Activated T-helper 1 cell treated with anti-CD3 and anti-CD28 coated beads, Interleukin-2, amount 50 U/mL, for 16 hours (primary cell): Measurements from ENCODE around the gene PPCDC.

Experiments
- DNase-seq, 2 donors: peaks; one replicate each; pipeline ENCODE4 v3.0.0-alpha.2; 2020; ENCODE audit warnings: low read depth in 1 of 2, low spot score in 1 of 2

PPCDC gene

GRCh38 chr15:75008629-75009326, 14.6 kb upstream of the PPCDC start:
- DNase-seq = no peak

- no peak for DNase-seq
Measured at GRCh38 chr15:75016431-75016830, 7.0 kb upstream of the PPCDC start.

- DNase-seq = no peak
Measured at GRCh38 chr15:75019916-75020315, 3.5 kb upstream of the PPCDC start.

- DNase-seq = no peak
Measured at GRCh38 chr15:75021341-75021740, 2.0 kb upstream of the PPCDC start.

GRCh38 chr15:75022783-75023180, 608 bp upstream of the PPCDC start:
- no peak for DNase-seq

- DNase-seq = no peak
Measured at GRCh38 chr15:75023872-75024636, 664 bp downstream of the PPCDC start.

GRCh38 chr15:75025107-75025506, 1.7 kb downstream of the PPCDC start:
- no peak for DNase-seq

- no peak for DNase-seq
Measured at GRCh38 chr15:75025548-75026260, 2.3 kb downstream of the PPCDC start.

- DNase-seq = no peak
Measured at GRCh38 chr15:75027551-75027950, 4.2 kb downstream of the PPCDC start.

- no peak for DNase-seq
Measured at GRCh38 chr15:75028991-75029377, 5.6 kb downstream of the PPCDC start.

- DNase-seq = peak; percentile 76 to 87
Measured at GRCh38 chr15:75029378-75030022, 6.1 kb downstream of the PPCDC start.

GRCh38 chr15:75030023-75030413, 6.6 kb downstream of the PPCDC start:
- no peak for DNase-seq

GRCh38 chr15:75030424-75030823, 7.0 kb downstream of the PPCDC start:
- DNase-seq = no peak

- DNase-seq = no peak
Measured at GRCh38 chr15:75031848-75032247, 8.5 kb downstream of the PPCDC start.

- no peak for DNase-seq
Measured at GRCh38 chr15:75032395-75032794, 9.0 kb downstream of the PPCDC start.

- DNase-seq = no peak
Measured at GRCh38 chr15:75033809-75034208, 10.4 kb downstream of the PPCDC start.

- DNase-seq = no peak
Measured at GRCh38 chr15:75034615-75035014, 11.2 kb downstream of the PPCDC start.

GRCh38 chr15:75036212-75036616, 12.8 kb downstream of the PPCDC start:
- DNase-seq = no peak

GRCh38 chr15:75037685-75038084, 14.3 kb downstream of the PPCDC start:
- DNase-seq = no peak

GRCh38 chr15:75038231-75038630, 14.8 kb downstream of the PPCDC start:
- DNase-seq = no peak

GRCh38 chr15:75042730-75043508, 19.5 kb downstream of the PPCDC start:
- no peak for DNase-seq
